ENCODE data around the gene PPP1R12C.

PPP1R12C gene

DNA sequence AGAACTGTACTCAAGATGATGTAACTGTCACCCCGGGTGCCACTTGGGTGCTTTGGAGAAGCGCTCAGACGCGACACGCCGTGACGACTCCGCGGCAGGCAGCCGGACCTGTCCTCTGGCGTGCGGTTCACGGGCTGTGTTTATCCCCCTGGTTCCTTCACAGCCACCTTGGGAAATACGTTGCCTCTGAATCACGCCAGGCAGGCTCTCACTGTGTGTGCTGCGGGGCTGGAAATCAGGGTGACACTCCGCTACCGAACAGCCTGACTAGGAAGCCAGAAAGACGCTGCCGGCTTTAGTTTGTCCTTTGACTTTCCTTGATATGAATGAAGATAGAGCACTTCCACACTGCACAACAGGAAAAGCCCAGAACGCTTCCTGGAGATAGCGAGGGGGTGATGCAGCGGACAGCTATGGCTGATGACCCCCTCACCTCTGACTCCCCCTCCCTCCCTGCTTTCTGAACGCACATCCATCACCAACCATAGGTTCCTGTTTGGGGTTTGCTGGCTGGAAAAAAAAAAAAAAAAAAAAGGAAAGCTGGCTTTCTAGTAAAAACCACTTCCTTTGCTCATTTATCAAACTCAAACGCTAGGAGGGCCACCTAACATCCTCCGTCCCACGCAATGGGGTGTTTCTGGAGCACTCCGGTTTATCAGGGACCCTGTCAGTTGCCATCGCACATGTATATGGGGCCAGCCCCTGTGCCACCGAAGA lies 75.7 kb downstream of the PPP1R12C start:
- peak; percentile 21 for DNase-seq

DNA sequence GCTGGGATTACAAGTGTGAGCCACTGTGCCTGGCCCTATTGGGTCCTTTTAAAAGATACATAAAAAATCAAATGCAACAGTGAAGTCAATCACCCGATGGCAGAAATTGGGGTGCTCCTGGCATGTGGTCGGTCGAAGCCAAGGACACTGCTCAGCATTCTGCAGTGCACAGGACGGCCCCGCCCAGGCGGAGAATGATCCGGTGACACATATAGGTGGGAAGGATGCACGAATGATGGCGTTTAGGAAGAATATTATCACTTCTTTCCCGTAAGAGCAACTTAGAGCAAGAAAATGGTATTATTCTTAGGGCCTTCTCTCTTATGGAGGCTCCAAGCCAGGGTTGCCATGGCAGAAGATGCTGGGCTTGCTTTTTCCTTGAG lies 76.2 kb downstream of the PPP1R12C start:
- no peak for DNase-seq
